B cell (primary cell): ENCODE results near the gene MYH7B. TPM values are rescaled to one million over a fixed set of nuclear protein-coding genes. Genes with fewer than 3 reads are reported as not detected.

Experiments used
- ATAC-seq: fragments of 200-7000 bp; cut with Tn5 transposase; one replicate; pipeline ENCODE4 v1.10.0; 2021; ENCODE audit warnings: low read depth, mild to moderate bottlenecking, moderate number of reproducible peaks, moderate library complexity
- CTCF ChIA-PET: fragments of 350-600 bp; sonication (Branson Sonifier 250); formaldehyde crosslinking; loops from one replicate; lab custom pipeline; 2021; ENCODE audit warnings: antibody characterized with exemption, inconsistent platforms; lab: Charles Lee
- POLR2A ChIA-PET: fragments of 350-600 bp; sonication (Branson Sonifier 250); formaldehyde crosslinking; loops from one replicate; lab custom pipeline; 2021; ENCODE audit warnings: antibody characterized with exemption; lab: Charles Lee
- DNase-seq: peaks from one replicate; pipeline ENCODE4 v3.0.0; 2013
- H2AFZ ChIP-seq: 2 replicates; pipeline ENCODE4 v1.6.1; 2012; ENCODE audit warnings: mild to moderate bottlenecking, low read depth, low read length; ENCODE audit not compliant: insufficient read depth, poor library complexity, severe bottlenecking
- H3K27ac ChIP-seq, 2 donors: 1 replicate in 1 of 2; 2 replicates in 1 of 2; pipeline ENCODE4 v1.5.1; 2012 to 2013; ENCODE audit warnings: low read length in 2 of 2, mild to moderate bottlenecking in 2 of 2, moderate library complexity in 1 of 2
- H3K27me3 ChIP-seq, 4 experiments: fragments of 200-600 bp in 1 of 4; sonication (generic) in 1 of 4; replicated peaks in 1 of 4; 1 replicate in 2 of 4; 2 replicates in 2 of 4; pipeline versions ENCODE4 v1.6.1 to v1.7.0; 2013 to 2016; ENCODE audit warnings: low read length in 3 of 4, mild to moderate bottlenecking in 2 of 4, mixed read lengths in 1 of 4, moderate library complexity in 1 of 4; ENCODE audit not compliant: insufficient read depth in 4 of 4, control insufficient read depth in 3 of 4; ENCODE audit errors: control extremely low read depth in 1 of 4
- H3K36me3 ChIP-seq, 2 experiments: replicated peaks in 1 of 2; 1 replicate in 1 of 2; 2 replicates in 1 of 2; pipeline versions ENCODE4 v1.6.1 to v1.7.1; 2013; ENCODE audit warnings: low read length in 1 of 2; ENCODE audit not compliant: insufficient read depth in 2 of 2, control insufficient read depth in 1 of 2; ENCODE audit errors: control extremely low read depth in 1 of 2, extremely low read depth in 1 of 2
- H3K4me1 ChIP-seq, 2 donors: fragments of 200-600 bp in 1 of 2; sonication (generic) in 1 of 2; 1 replicate in 1 of 2; 2 replicates in 1 of 2; pipeline versions ENCODE4 v1.5.1 to v1.6.1; 2013 to 2017; ENCODE audit warnings: low read length in 2 of 2; ENCODE audit not compliant: control insufficient read depth in 2 of 2, insufficient read depth in 2 of 2
- H3K4me2 ChIP-seq: replicated peaks from 2 replicates; pipeline ENCODE3; 2012; ENCODE audit warnings: mild to moderate bottlenecking, low read depth, low read length; ENCODE audit not compliant: poor library complexity, severe bottlenecking
- H3K4me3 ChIP-seq, 5 experiments: fragments of 200-600 bp in 1 of 5; sonication (generic) in 1 of 5; 1 replicate in 3 of 5; 2 replicates in 2 of 5; pipeline versions ENCODE4 v1.5.1 to v1.7.0; 2011 to 2016; ENCODE audit warnings: low read length in 4 of 5, mild to moderate bottlenecking in 4 of 5, low read depth in 2 of 5, control low read depth in 1 of 5, moderate library complexity in 1 of 5; ENCODE audit not compliant: insufficient read depth in 1 of 5; ENCODE audit errors: control extremely low read depth in 1 of 5, extremely low read depth in 1 of 5
- H3K79me2 ChIP-seq: fragments of 200-600 bp; sonication (generic); one replicate; pipeline ENCODE4 v1.6.0; 2016; ENCODE audit warnings: low read length; ENCODE audit not compliant: control insufficient read depth, insufficient read depth
- H3K9ac ChIP-seq: fragments of 200-600 bp; sonication (generic); 2 replicates; pipeline ENCODE4 v1.6.1; 2017; ENCODE audit warnings: mild to moderate bottlenecking, low read length, moderate library complexity
- H3K9me3 ChIP-seq, 3 donors: one replicate each; pipeline versions ENCODE4 v1.6.1 to v1.7.1; 2013; ENCODE audit warnings: low read length in 2 of 3; ENCODE audit not compliant: control insufficient read depth in 2 of 3, insufficient read depth in 1 of 3; ENCODE audit errors: control extremely low read depth in 1 of 3
- H4K20me1 ChIP-seq: 2 replicates; pipeline ENCODE4 v1.6.0; 2012; ENCODE audit warnings: mild to moderate bottlenecking, low read length; ENCODE audit not compliant: insufficient read depth, control insufficient read depth, poor library complexity, severe bottlenecking
- H3K27ac Mint-ChIP-seq: one replicate; pipeline ENCODE4 v1.8.0; 2021; ENCODE audit warnings: mixed read lengths
- H3K27me3 Mint-ChIP-seq: one replicate; pipeline ENCODE4 v1.8.0; 2021; ENCODE audit warnings: mixed read lengths
- H3K4me1 Mint-ChIP-seq: one replicate; pipeline ENCODE4 v1.8.0; 2021; ENCODE audit warnings: mixed read lengths
- H3K4me3 Mint-ChIP-seq: one replicate; pipeline ENCODE4 v1.8.0; 2021; ENCODE audit warnings: mixed read lengths
- H3K9me3 Mint-ChIP-seq: one replicate; pipeline ENCODE4 v1.8.0; 2022; ENCODE audit warnings: mixed read lengths; ENCODE audit not compliant: insufficient read depth
- CTCF ChIP-seq: fragments of 200-600 bp; IDR thresholded peaks from one replicate; pipeline ENCODE4 v1.8.0; 2022; ENCODE audit warnings: antibody characterized with exemption, mild to moderate bottlenecking
- EZH2 ChIP-seq: IDR thresholded peaks from 2 replicates; pipeline ENCODE4 v1.6.1; 2012; ENCODE audit warnings: borderline replicate concordance, low read depth, mild to moderate bottlenecking, moderate library complexity, low read length; ENCODE audit not compliant: insufficient read depth, poor library complexity, severe bottlenecking
- WGBS: methylation state at CpG from one replicate; pipeline ENCODE4 v1.1.5; 2013; ENCODE audit warnings: missing lambda C conversion rate; ENCODE audit not compliant: insufficient coverage; 5-methylcytosine and 5-hydroxymethylcytosine counted together
- intact Hi-C: fragments of 100-400 bp; cut with micrococcal nuclease; formaldehyde crosslinking; loops from one replicate; pipeline ENCODE4 v1.10.0; 2022
- polyA plus RNA-seq: library from polyadenylated mRNA; depleted of rRNA; stranded (reverse); fragments of >200 nt; gene quantifications from 2 replicates; pipeline ENCODE4 v1.2.3, GENCODE V29; 2012
- total RNA-seq, 2 donors: library from RNA; stranded (reverse); fragments of 120-200 nt in 1 of 2; gene quantifications; 1 replicate in 1 of 2; 2 replicates in 1 of 2; pipeline versions ENCODE4 v1.2.3 to v1.2.4, GENCODE V29; 2013 to 2022

MYH7B gene
- total and polyA plus RNA-seq, 2 donors (not counting 1 experiment from before 2014, with no cell fraction given), result 0.79 to 1.2 TPM

- no peaks in the 10 kb centered on the region for H3K4me1 ChIP-seq
- TF ChIP-seq CTCF, result no peak
- TF ChIP-seq EZH2, result no peak
- Mint-ChIP-seq H3K27me3 (peaks cover 6% of the 10 kb centered on the region), H3K27ac (no peak overlapping the region), H3K4me3 (no peak overlapping the region), H3K4me1 (no peaks in the 10 kb centered on the region), H3K9me3 (no peaks in the 10 kb centered on the region)
- ChIA-PET CTCF (no interaction called here), POLR2A (no interaction called here)
- no peak overlapping the region for H3K4me2 ChIP-seq
- H3K4me3 ChIP-seq, result no peak overlapping the region
- H4K20me1 ChIP-seq, result no peaks in the 10 kb centered on the region
- no peak overlapping the region for H3K27ac ChIP-seq
- DNase-seq (no peak), ATAC-seq (no peak)
- peaks cover 0 to 4% (median 0%) of the 10 kb centered on the region in 4 experiments for H3K27me3 ChIP-seq
- no peaks in the 10 kb centered on the region for H3K9me3 ChIP-seq
- intact Hi-C loops, result no loop called here
- no peak overlapping the region for H3K9ac ChIP-seq
- no peaks in the 10 kb centered on the region for H3K36me3 ChIP-seq
- H3K79me2 ChIP-seq, result no peaks in the 10 kb centered on the region
- no peak overlapping the region for H2AFZ ChIP-seq
- WGBS, result 92% methylated on average over 2 of the region's 4 CpGs
Measured at GRCh38 chr20:34974246-34974645, 18.6 kb downstream of the MYH7B start.

GRCh38 chr20:34976286-34976685, 20.6 kb downstream of the MYH7B start:
- no peak overlapping the region for H3K27ac Mint-ChIP-seq
- DNase-seq (no peak), ATAC-seq (no peak)
- TF ChIP-seq CTCF (no peak), EZH2 (no peak)
- no peaks in the 10 kb centered on the region for H3K4me1 ChIP-seq
- H3K27me3 ChIP-seq, result peaks cover 0 to 9% (median 0%) of the 10 kb centered on the region in 4 experiments
- H3K9me3 ChIP-seq, result peaks cover 0 to 3% (median 0%) of the 10 kb centered on the region in 3 donors
- no peaks in the 10 kb centered on the region for H3K79me2 ChIP-seq
- intact Hi-C loops, result no loop called here
- no peak overlapping the region for H2AFZ ChIP-seq
- no peaks in the 10 kb centered on the region for H3K36me3 ChIP-seq
- WGBS, result 95% methylated on average over 9 of the region's 12 CpGs
- H3K4me3 ChIP-seq, result no peak overlapping the region
- no peak overlapping the region for H3K9ac ChIP-seq
- H3K27ac ChIP-seq, result no peak overlapping the region
- H4K20me1 ChIP-seq, result no peaks in the 10 kb centered on the region
- peaks cover 8% of the 10 kb centered on the region for H3K27me3 Mint-ChIP-seq
- H3K4me2 ChIP-seq, result no peak overlapping the region
- ChIA-PET CTCF (no interaction called here), POLR2A (no interaction called here)
- no peaks in the 10 kb centered on the region for H3K9me3 Mint-ChIP-seq
- no peaks in the 10 kb centered on the region for H3K4me1 Mint-ChIP-seq
- H3K4me3 Mint-ChIP-seq, result no peak overlapping the region
